ENCODE results near the gene PTPRN2. TPM values are rescaled to one million over a fixed set of nuclear protein-coding genes. Genes with fewer than 3 reads are reported as not detected.

PTPRN2 gene
- total and polyA plus RNA-seq, 2 of the 8 experiments (the other 6 are each of a cell fraction or from before 2014, with no cell fraction given): 2.6 to 4.5 TPM

- H2AFZ ChIP-seq (ENCODE audit: low read length): no peak overlapping the region
- no peak overlapping the region for H2BK120ac ChIP-seq (replicated peaks; ENCODE audit: low read depth, low read length)
- H3K27ac ChIP-seq (ENCODE audit: low read depth, low read length): no peak overlapping the region
- no peak overlapping the region for H3K4me2 ChIP-seq (ENCODE audit: insufficient read depth in 1 of 2, low read depth in 2 of 2, low read length in 2 of 2)
- H3K4me3 ChIP-seq (ENCODE audit: extremely low read depth in 1 of 4, insufficient read depth in 2 of 4, low read depth in 3 of 4, low read length in 4 of 4): no peak overlapping the region
- no peak overlapping the region for H4K8ac ChIP-seq (ENCODE audit: extremely low read depth, insufficient read depth, low read length)
- DNase-seq (ENCODE audit: low read depth in 1 of 2, low spot score in 2 of 2) (no peak), FAIRE-seq (no peak)
- CTCF ChIA-PET (ENCODE audit: partially characterized antibody): interaction anchor here (1.7 to 1.9 kb wide), 2 partner anchors 12 to 24 kb away, joined by 4 to 5 read pairs; no protein-coding TSS in a partner anchor
- no peak overlapping the region for H3K4ac ChIP-seq (replicated peaks; ENCODE audit: insufficient read length, low read depth, low read length)
- H4K5ac ChIP-seq (ENCODE audit: insufficient read length, low read depth, low read length): no peak overlapping the region
- H4K91ac ChIP-seq (replicated peaks; ENCODE audit: insufficient read length, low read length): no peak overlapping the region
- POLR2A ChIA-PET (ENCODE audit: partially characterized antibody): no interaction called here
- H3K4me1 ChIP-seq (replicated peaks in 1 of 4; ENCODE audit: control insufficient read depth in 3 of 4, insufficient read depth in 4 of 4, low read length in 3 of 4): peaks cover 0 to 8% (median 1%) of the 10 kb centered on the region in 4 experiments; a peak in 3 of 7 replicates
- no peaks in the 10 kb centered on the region for H3K36me3 ChIP-seq (ENCODE audit: control insufficient read depth in 2 of 4, insufficient read depth in 4 of 4, low read length in 3 of 4)
- no peak overlapping the region for H2AK5ac ChIP-seq (ENCODE audit: low read depth, low read length)
- no peak overlapping the region for H3K18ac ChIP-seq (ENCODE audit: extremely low read depth, low read length)
- H4K20me1 ChIP-seq (replicated peaks in 1 of 2; ENCODE audit: control insufficient read depth in 1 of 2, insufficient read depth in 2 of 2, low read length in 2 of 2): no peaks in the 10 kb centered on the region
- H2BK5ac ChIP-seq (ENCODE audit: low read depth, low read length): no peak overlapping the region
- WGBS, 2 experiments (ENCODE audit: extremely low coverage in 1 of 2, insufficient coverage in 1 of 2, insufficient read length in 1 of 2, insufficient replicate concordance in 2 of 2, low coverage in 1 of 2, low lambda C conversion rate in 2 of 2, missing lambda C conversion rate in 1 of 2): 88% methylated on average over 7 of the region's 7 CpGs; no CpG with 5 or more reads in 1 of the 2 experiments
- no peaks in the 10 kb centered on the region for H3K79me2 ChIP-seq (ENCODE audit: control insufficient read depth in 1 of 2, insufficient read depth in 2 of 2, low read length in 2 of 2)
- H3K79me1 ChIP-seq (ENCODE audit: low read depth, low read length): no peaks in the 10 kb centered on the region
- no peak overlapping the region for H2BK15ac ChIP-seq (ENCODE audit: low read length)
- no peak overlapping the region for H3K23ac ChIP-seq (ENCODE audit: insufficient read length)
- H3K23me2 ChIP-seq (ENCODE audit: low read depth, low read length): no peaks in the 10 kb centered on the region
- no peak overlapping the region for H3K9ac ChIP-seq (replicated peaks in 1 of 4; ENCODE audit: extremely low read depth in 1 of 4, low read depth in 3 of 4, low read length in 3 of 4)
- H3K27me3 ChIP-seq (replicated peaks in 1 of 4; ENCODE audit: control insufficient read depth in 3 of 4, extremely low read depth in 1 of 4, insufficient read depth in 3 of 4, low read length in 3 of 4): no peaks in the 10 kb centered on the region
- H3K14ac ChIP-seq (ENCODE audit: insufficient read length): no peak overlapping the region
- peaks cover 7 to 14% of the 10 kb centered on the region in 2 experiments; a peak in 3 of 4 replicates for H3K9me3 ChIP-seq (ENCODE audit: insufficient read depth in 2 of 2, low read depth in 1 of 2, low read length in 1 of 2)
- no peak overlapping the region for H2BK20ac ChIP-seq (ENCODE audit: low read length)
- no peak overlapping the region for H2BK12ac ChIP-seq (ENCODE audit: low read depth, low read length)
- no peak overlapping the region for H3K56ac ChIP-seq (replicated peaks; ENCODE audit: insufficient read length, low read depth, low read length)
- TF ChIP-seq SP2 (IDR thresholded peaks at IDR 0.05; ENCODE audit: low read length) (no peak), KDM5A (IDR thresholded peaks at IDR 0.05; ENCODE audit: low read length) (no peak), JUN (IDR thresholded peaks at IDR 0.05; ENCODE audit: low read depth, low read length) (no peak), SIN3A (conservative IDR thresholded peaks at IDR 0.05 in 1 of 2, IDR thresholded peaks at IDR 0.05 in 1 of 2; ENCODE audit: low read depth in 1 of 2, low read length in 2 of 2) (no peak), HDAC2 (IDR thresholded peaks at IDR 0.05; ENCODE audit: borderline replicate concordance in 1 of 2, low read depth in 2 of 2, low read length in 2 of 2) (no peak), MAFK (IDR thresholded peaks at IDR 0.05; ENCODE audit: low read depth, low read length) (no peak), E2F6 (IDR thresholded peaks at IDR 0.05) (no peak), NANOG (IDR thresholded peaks at IDR 0.05; ENCODE audit: insufficient read depth, low read depth, low read length, poor library complexity, severe bottlenecking) (no peak), POU5F1 (IDR thresholded peaks at IDR 0.05; ENCODE audit: low read depth, low read length) (no peak), RXRA (IDR thresholded peaks at IDR 0.05; ENCODE audit: insufficient read depth, low read depth, low read length) (no peak), CHD2 (IDR thresholded peaks at IDR 0.05; ENCODE audit: low read length) (no peak), RFX5 (IDR thresholded peaks at IDR 0.05; ENCODE audit: borderline replicate concordance, low read depth, low read length) (no peak), SP4 (IDR thresholded peaks at IDR 0.05; ENCODE audit: low read length) (no peak), SIX5 (IDR thresholded peaks at IDR 0.05; ENCODE audit: low read depth, low read length) (no peak)
Measured at GRCh38 chr7:158378978-158379377, 208.6 kb downstream of the PTPRN2 start.

Data from H1 (cell line).